ENCODE measurements around the gene MLLT6.
"Not testable (repeated sequence)": the region's sequence is repeated elsewhere in the genome, so short reads cannot be mapped to it uniquely, and the experiment has no call there.

Gene MLLT6

GRCh38 chr17:38709104-38709820, 4.2 kb downstream of the MLLT6 start:
- no peak for DNase-seq

- no peak for DNase-seq
Measured at GRCh38 chr17:38709864-38710603, 5.0 kb downstream of the MLLT6 start.

- DNase-seq: no peak
Measured at GRCh38 chr17:38710604-38710962, 5.5 kb downstream of the MLLT6 start.

GRCh38 chr17:38710985-38711384, 5.9 kb downstream of the MLLT6 start:
- no peak for DNase-seq

- no peak for DNase-seq
Measured at GRCh38 chr17:38711792-38712571, 6.9 kb downstream of the MLLT6 start.

- DNase-seq: no peak
Measured at GRCh38 chr17:38712593-38712992, 7.5 kb downstream of the MLLT6 start.

GRCh38 chr17:38713456-38714075, 8.5 kb downstream of the MLLT6 start:
- no peak for DNase-seq

GRCh38 chr17:38715216-38715943, 10.3 kb downstream of the MLLT6 start:
- no peak for DNase-seq

GRCh38 chr17:38716368-38717005, 11.4 kb downstream of the MLLT6 start:
- DNase-seq: no peak

GRCh38 chr17:38717139-38717745, 12.2 kb downstream of the MLLT6 start:
- no peak for DNase-seq

GRCh38 chr17:38719289-38719942, 14.3 kb downstream of the MLLT6 start:
- no peak for DNase-seq

GRCh38 chr17:38719943-38720641, 15.0 kb downstream of the MLLT6 start:
- no peak for DNase-seq

GRCh38 chr17:38720941-38721340, 15.9 kb downstream of the MLLT6 start:
- no peak for DNase-seq

GRCh38 chr17:38721802-38722201, 16.7 kb downstream of the MLLT6 start:
- no peak for DNase-seq

- DNase-seq: no peak
Measured at GRCh38 chr17:38724337-38724988, 19.4 kb downstream of the MLLT6 start.

- no peak for DNase-seq
Measured at GRCh38 chr17:38725066-38725465, 20.0 kb downstream of the MLLT6 start.

- not testable (repeated sequence) for DNase-seq
Measured at GRCh38 chr17:38726145-38726544, 21.1 kb downstream of the MLLT6 start.

GRCh38 chr17:38727736-38728135, 22.7 kb downstream of the MLLT6 start:
- peak; percentile 89 for DNase-seq

- peak; percentile 63 for DNase-seq
Measured at GRCh38 chr17:38728290-38728831, 23.3 kb downstream of the MLLT6 start.
